Measurements from ENCODE around the gene CC2D1A. TPM values are rescaled to one million over a fixed set of nuclear protein-coding genes. Genes with fewer than 3 reads are reported as not detected.
A peak's percentile ranks its signal among the peaks of the same experiment; 100 is the strongest.

CC2D1A gene
- total RNA-seq, 4 donors from 2014 or later = 29.3 to 36.4 (median 31.3) TPM

DNA sequence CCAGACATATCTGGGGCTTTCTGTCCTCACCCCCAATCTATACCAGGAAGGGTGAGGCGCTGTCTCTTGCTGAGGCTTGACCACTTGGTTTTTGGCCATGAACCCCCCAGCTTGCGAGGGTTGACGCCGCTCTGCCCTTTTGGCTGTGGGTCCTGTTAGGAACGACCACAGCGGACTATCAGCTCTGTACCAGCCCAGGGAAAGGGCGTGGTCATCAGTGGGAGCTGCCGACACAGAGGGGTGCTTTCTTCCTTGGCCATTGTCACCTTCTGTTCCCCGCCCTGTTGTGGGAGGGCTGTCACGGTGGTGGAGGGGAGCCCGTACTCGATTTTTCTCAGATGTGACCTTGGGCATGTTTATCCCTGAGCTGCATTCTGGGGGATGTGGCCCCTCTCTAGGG is 52.0 kb downstream of the CC2D1A start:
- WGBS, 2 donors = 94 to 98% methylated on average over 12 of the region's 12 CpGs
- Histone ChIP-seq H3K4me3 (replicated peaks in 1 of 3) (no peak overlapping the region), H3K9me3 (no peaks in the 10 kb centered on the region), H3K27ac (no peak overlapping the region), H3K36me3 (peaks cover 32 to 55% of the 10 kb centered on the region in 2 donors), H3K4me1 (peaks cover 6 to 9% of the 10 kb centered on the region in 2 donors), H3K27me3 (no peaks in the 10 kb centered on the region)
- intact Hi-C loops (cut with DNase I) = loop anchor here (5.0 kb wide), 1 partner anchor 114 kb away; the partner anchor contains the start of gene MISP3
- no peak for TF ChIP-seq POLR2A (IDR thresholded peaks at IDR 0.05)
- TF ChIP-seq, protein P1, sequence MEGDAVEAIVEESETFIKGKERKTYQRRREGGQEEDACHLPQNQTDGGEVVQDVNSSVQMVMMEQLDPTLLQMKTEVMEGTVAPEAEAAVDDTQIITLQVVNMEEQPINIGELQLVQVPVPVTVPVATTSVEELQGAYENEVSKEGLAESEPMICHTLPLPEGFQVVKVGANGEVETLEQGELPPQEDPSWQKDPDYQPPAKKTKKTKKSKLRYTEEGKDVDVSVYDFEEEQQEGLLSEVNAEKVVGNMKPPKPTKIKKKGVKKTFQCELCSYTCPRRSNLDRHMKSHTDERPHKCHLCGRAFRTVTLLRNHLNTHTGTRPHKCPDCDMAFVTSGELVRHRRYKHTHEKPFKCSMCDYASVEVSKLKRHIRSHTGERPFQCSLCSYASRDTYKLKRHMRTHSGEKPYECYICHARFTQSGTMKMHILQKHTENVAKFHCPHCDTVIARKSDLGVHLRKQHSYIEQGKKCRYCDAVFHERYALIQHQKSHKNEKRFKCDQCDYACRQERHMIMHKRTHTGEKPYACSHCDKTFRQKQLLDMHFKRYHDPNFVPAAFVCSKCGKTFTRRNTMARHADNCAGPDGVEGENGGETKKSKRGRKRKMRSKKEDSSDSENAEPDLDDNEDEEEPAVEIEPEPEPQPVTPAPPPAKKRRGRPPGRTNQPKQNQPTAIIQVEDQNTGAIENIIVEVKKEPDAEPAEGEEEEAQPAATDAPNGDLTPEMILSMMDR (IDR thresholded peaks at IDR 0.05) = no peak
- no peak for DNase-seq

DNA sequence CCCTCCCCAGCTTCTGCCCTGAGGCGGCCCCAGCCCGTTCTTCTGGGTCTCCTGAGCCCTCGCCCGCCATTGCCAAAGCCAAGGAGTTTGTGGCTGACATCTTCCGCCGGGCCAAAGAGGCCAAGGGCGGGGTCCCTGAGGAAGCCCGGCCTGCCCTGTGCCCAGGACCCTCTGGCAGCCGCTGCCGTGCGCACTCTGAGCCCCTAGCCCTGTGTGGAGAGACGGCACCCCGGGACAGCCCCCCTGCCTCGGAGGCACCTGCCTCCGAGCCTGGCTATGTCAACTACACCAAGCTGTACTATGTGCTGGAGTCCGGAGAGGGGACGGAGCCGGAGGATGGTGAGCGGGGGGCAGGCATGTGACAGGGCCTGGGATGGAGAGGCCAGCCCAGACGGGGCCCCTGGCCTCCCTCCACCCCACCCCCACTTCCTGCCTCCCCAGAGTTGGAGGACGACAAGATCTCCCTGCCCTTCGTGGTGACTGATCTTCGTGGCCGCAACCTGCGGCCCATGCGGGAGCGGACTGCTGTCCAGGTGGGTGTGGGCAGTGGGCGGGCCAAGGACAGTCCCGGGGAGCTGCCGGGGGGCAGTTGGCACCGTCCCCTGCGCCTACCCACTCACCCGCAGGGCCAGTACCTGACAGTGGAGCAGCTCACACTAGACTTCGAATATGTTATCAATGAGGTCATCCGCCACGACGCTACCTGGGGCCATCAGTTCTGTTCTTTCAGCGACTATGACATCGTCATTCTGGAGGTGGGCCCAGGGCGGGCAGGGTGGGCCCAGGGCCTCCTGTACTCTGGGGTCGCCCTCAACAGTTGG is 53.4 kb downstream of the CC2D1A start:
- Histone ChIP-seq H3K27me3 (no peaks in the 10 kb centered on the region), H3K9me3 (no peaks in the 10 kb centered on the region), H3K36me3 (peaks cover 32 to 60% of the 10 kb centered on the region in 2 donors), H3K27ac (no peak overlapping the region), H3K4me3 (replicated peaks in 1 of 3) (no peak overlapping the region), H3K4me1 (no peaks in the 10 kb centered on the region)
- TF ChIP-seq, protein P1 (IDR thresholded peaks at IDR 0.05) = no peak
- TF ChIP-seq POLR2A (IDR thresholded peaks at IDR 0.05) = no peak
- no peak for DNase-seq
- intact Hi-C loops (cut with DNase I) = loop anchor here (5.0 kb wide), 1 partner anchor 113 kb away; the partner anchor contains the start of gene MISP3
- 83 to 96% methylated on average over 16 to 22 of the region's 41 CpGs for WGBS, 2 donors

DNA sequence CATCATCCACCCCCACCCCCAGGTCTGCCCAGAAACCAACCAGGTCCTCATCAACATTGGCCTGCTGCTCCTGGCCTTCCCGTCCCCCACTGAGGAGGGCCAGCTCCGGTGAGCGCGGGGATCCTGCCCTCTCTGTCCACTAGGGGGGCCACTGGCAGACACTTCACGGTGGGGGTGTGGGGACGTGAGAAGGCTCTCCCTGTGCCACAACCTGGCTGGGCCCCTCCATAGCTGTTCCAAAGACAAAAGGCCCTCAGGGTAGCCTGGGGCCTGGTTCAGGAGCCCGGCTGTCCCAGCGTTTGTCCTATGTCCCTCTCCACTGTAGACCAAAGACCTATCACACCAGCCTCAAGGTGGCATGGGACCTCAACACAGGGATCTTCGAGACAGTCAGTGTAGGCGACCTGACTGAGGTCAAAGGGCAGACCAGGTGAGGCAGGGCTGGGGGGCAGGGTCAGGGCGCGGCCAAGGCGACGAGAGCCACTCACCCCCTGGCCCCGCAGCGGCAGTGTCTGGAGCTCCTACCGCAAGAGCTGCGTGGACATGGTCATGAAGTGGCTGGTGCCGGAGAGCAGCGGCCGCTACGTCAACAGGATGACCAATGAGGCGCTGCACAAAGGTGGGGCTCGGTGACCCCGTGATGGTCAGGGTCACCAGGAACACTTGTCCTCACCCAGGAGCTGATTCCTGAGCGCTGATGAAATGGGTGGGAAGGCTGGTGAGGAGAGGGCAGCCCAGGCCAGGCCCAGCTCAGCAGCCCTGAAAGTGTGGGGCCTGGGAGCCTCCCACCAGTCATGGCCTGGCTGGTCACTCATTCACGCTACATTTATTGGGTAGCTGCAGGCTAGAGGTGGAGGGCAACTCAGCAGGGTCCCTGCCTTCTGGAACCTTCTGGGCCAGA is 54.2 kb downstream of the CC2D1A start:
- Histone ChIP-seq H3K4me3 (replicated peaks in 1 of 3) (no peak overlapping the region), H3K27ac (no peak overlapping the region), H3K9me3 (no peaks in the 10 kb centered on the region), H3K27me3 (no peaks in the 10 kb centered on the region), H3K4me1 (no peaks in the 10 kb centered on the region), H3K36me3 (peaks cover 34 to 67% of the 10 kb centered on the region in 2 donors)
- intact Hi-C loops (cut with DNase I) = loop anchor here (5.0 kb wide), 1 partner anchor 112 kb away; the partner anchor contains the start of gene MISP3
- TF ChIP-seq, protein P1 (IDR thresholded peaks at IDR 0.05) = peak in 1 of 6 experiments; percentile 8
- no peak for TF ChIP-seq POLR2A (IDR thresholded peaks at IDR 0.05)
- WGBS, 2 donors = 91 to 93% methylated on average over 17 to 24 of the region's 27 CpGs
- no peak for DNase-seq

DNA sequence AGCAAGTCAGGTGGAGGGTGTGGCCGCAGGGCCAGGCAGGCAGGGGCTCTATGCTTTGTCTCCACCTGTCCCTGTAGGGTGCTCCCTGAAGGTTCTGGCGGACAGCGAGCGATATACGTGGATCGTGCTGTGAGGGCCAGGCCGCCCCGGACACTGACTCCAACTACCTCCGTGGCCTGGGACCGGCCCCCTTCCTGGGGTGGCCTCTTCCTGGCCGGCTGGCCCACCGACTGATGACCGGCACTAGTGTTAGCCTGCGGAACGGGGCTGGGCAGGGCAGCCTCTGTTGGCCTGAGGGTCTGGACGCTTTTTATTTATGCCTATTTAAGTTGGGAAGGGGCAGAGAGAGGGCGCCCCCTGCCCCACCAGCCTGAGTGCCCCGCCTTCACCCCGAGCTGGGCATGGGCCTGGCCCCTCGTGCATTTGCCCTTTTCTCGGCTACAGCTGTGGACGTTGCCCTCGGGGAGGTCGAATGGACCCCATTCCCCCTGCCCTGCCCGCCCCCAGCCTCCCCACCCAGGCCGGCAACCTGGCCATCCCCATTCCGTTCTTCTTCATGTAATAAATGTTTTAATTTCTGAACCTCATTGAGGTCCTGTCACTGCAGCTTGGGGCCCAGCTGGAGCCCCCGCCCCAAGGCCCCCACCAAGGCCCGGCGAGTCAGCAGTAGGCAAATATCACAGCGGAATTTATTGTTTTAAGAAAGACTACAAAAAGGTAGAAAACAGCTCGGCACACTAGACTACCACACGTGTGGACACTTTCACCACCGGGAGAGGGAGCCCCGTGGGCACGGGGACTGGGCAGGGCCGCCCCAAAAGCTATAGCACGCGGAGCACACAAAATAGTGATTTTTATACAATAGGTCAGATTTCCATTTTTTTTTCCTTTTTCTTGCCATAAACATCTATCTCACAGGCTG is 55.1 kb downstream of the CC2D1A start:
- no peak overlapping the region for H3K27ac ChIP-seq
- H3K4me1 ChIP-seq = no peaks in the 10 kb centered on the region
- 94 to 95% methylated on average over 25 to 39 of the region's 39 CpGs for WGBS, 2 donors
- peaks cover 34 to 66% of the 10 kb centered on the region in 2 donors for H3K36me3 ChIP-seq
- TF ChIP-seq, protein P1 (IDR thresholded peaks at IDR 0.05) = no peak
- TF ChIP-seq POLR2A (IDR thresholded peaks at IDR 0.05) = no peak
- no peaks in the 10 kb centered on the region for H3K27me3 ChIP-seq
- H3K4me3 ChIP-seq (replicated peaks in 1 of 3) = no peak overlapping the region
- intact Hi-C loops (cut with DNase I) = no loop called here
- no peak for DNase-seq
- no peaks in the 10 kb centered on the region for H3K9me3 ChIP-seq
